Skeletal muscle tissue (tissue), 4 donors: ENCODE results near the gene ZNF608. TPM values are rescaled to one million over a fixed set of nuclear protein-coding genes. Genes with fewer than 3 reads are reported as not detected.

ENCODE experiments used
- H3K27ac ChIP-seq: one replicate; pipeline ENCODE4 v1.7.0; 2013; ENCODE audit warnings: mild to moderate bottlenecking, low read depth, low read length, inconsistent platforms
- H3K27me3 ChIP-seq, 3 donors: one replicate each; pipeline ENCODE4 v1.7.0; 2013; ENCODE audit warnings: low read length in 3 of 3; ENCODE audit not compliant: control insufficient read depth in 3 of 3, insufficient read depth in 3 of 3
- H3K36me3 ChIP-seq, 3 donors: one replicate each; pipeline ENCODE4 v1.7.0; 2013; ENCODE audit warnings: low read length in 3 of 3; ENCODE audit not compliant: control insufficient read depth in 3 of 3, insufficient read depth in 3 of 3
- H3K4me1 ChIP-seq, 3 donors: one replicate each; pipeline ENCODE4 v1.7.0; 2013; ENCODE audit warnings: low read length in 3 of 3, mild to moderate bottlenecking in 3 of 3; ENCODE audit not compliant: control insufficient read depth in 3 of 3, insufficient read depth in 3 of 3
- H3K4me3 ChIP-seq, 3 donors: one replicate each; pipeline ENCODE4 v1.7.0; 2013; ENCODE audit warnings: low read length in 3 of 3
- H3K9ac ChIP-seq, 3 donors: one replicate each; pipeline ENCODE4 v1.7.0; 2013; ENCODE audit warnings: low read length in 3 of 3, mild to moderate bottlenecking in 3 of 3, moderate library complexity in 2 of 3, low read depth in 1 of 3
- H3K9me3 ChIP-seq, 3 donors: one replicate each; pipeline ENCODE4 v1.7.0; 2013; ENCODE audit warnings: low read length in 3 of 3; ENCODE audit not compliant: control insufficient read depth in 3 of 3
- total RNA-seq: library from RNA; depleted of rRNA; stranded (reverse); fragments of >200 nt; gene quantifications from one replicate; pipeline ENCODE4 v1.2.3, GENCODE V29; 2014
- donor health status: Osteomylitis.

The ZNF608 gene
- total RNA-seq, 1 donor from 2014 or later, result 31.3 TPM

GRCh38 chr5:124738681-124739633, 7.5 kb downstream of the ZNF608 start:
- Histone ChIP-seq H3K27me3 (no peaks in the 10 kb centered on the region), H3K9me3 (no peaks in the 10 kb centered on the region), H3K27ac (no peak overlapping the region), H3K9ac (no peak overlapping the region), H3K4me3 (peak overlapping the region in 1 of 3 donors; percentile 2), H3K4me1 (peaks cover 34 to 51% (median 47%) of the 10 kb centered on the region in 3 donors), H3K36me3 (no peaks in the 10 kb centered on the region)

- no peak overlapping the region for H3K4me3 ChIP-seq
- no peaks in the 10 kb centered on the region for H3K36me3 ChIP-seq
- no peaks in the 10 kb centered on the region for H3K27me3 ChIP-seq
- peaks cover 26 to 38% (median 37%) of the 10 kb centered on the region in 3 donors for H3K4me1 ChIP-seq
- H3K9ac ChIP-seq, result no peak overlapping the region
- H3K27ac ChIP-seq, result no peak overlapping the region
- no peaks in the 10 kb centered on the region for H3K9me3 ChIP-seq
These were observed 8.8 kb downstream of the ZNF608 start for GRCh38 chr5:124737651-124738050.

GRCh38 chr5:124736805-124737188, 9.6 kb downstream of the ZNF608 start:
- H3K36me3 ChIP-seq, result no peaks in the 10 kb centered on the region
- peak overlapping the region; percentile 36 for H3K27ac ChIP-seq
- H3K27me3 ChIP-seq, result no peaks in the 10 kb centered on the region
- no peaks in the 10 kb centered on the region for H3K9me3 ChIP-seq
- H3K9ac ChIP-seq, result no peak overlapping the region
- H3K4me3 ChIP-seq, result no peak overlapping the region
- H3K4me1 ChIP-seq, result peaks cover 21 to 32% (median 31%) of the 10 kb centered on the region in 3 donors

- H3K4me1 ChIP-seq, result peaks cover 16 to 29% (median 26%) of the 10 kb centered on the region in 3 donors
- H3K9ac ChIP-seq, result peak overlapping the region in 1 of 3 donors; percentile 32
These were observed 10.2 kb downstream of the ZNF608 start for GRCh38 chr5:124736082-124736804.

GRCh38 chr5:124735169-124735858, 11.1 kb downstream of the ZNF608 start:
- Histone ChIP-seq H3K27ac (peak overlapping the region; percentile 36), H3K9ac (peak overlapping the region in 2 of 3 donors; percentile 27 to 32)

More at GRCh38 chr5:124736082-124736804, 10.2 kb downstream of the ZNF608 start:
- peak overlapping the region in 2 of 3 donors; percentile 48 to 62 for H3K4me3 ChIP-seq
- peak overlapping the region; percentile 36 for H3K27ac ChIP-seq
- H3K27me3 ChIP-seq, result no peaks in the 10 kb centered on the region
- H3K9me3 ChIP-seq, result no peaks in the 10 kb centered on the region
- no peaks in the 10 kb centered on the region for H3K36me3 ChIP-seq

GRCh38 chr5:124734574-124735168, 11.8 kb downstream of the ZNF608 start:
- Histone ChIP-seq H3K9me3 (no peaks in the 10 kb centered on the region), H3K4me1 (peaks cover 16 to 21% (median 20%) of the 10 kb centered on the region in 3 donors), H3K27ac (no peak overlapping the region), H3K4me3 (peak overlapping the region; percentile 48 to 62 (median 60)), H3K9ac (peak overlapping the region in 1 of 3 donors; percentile 27), H3K36me3 (no peaks in the 10 kb centered on the region), H3K27me3 (no peaks in the 10 kb centered on the region)

More at GRCh38 chr5:124735169-124735858, 11.1 kb downstream of the ZNF608 start:
- peak overlapping the region; percentile 48 to 62 (median 60) for H3K4me3 ChIP-seq
- no peaks in the 10 kb centered on the region for H3K27me3 ChIP-seq
- no peaks in the 10 kb centered on the region for H3K9me3 ChIP-seq
- H3K36me3 ChIP-seq, result no peaks in the 10 kb centered on the region
- peaks cover 16 to 25% (median 22%) of the 10 kb centered on the region in 3 donors for H3K4me1 ChIP-seq

GRCh38 chr5:124733329-124733650, 13.1 kb downstream of the ZNF608 start:
- no peak overlapping the region for H3K27ac ChIP-seq
- no peaks in the 10 kb centered on the region for H3K36me3 ChIP-seq
- H3K4me3 ChIP-seq, result no peak overlapping the region
- H3K9me3 ChIP-seq, result no peaks in the 10 kb centered on the region
- no peak overlapping the region for H3K9ac ChIP-seq
- peaks cover 11 to 17% (median 12%) of the 10 kb centered on the region in 3 donors for H3K4me1 ChIP-seq
- no peaks in the 10 kb centered on the region for H3K27me3 ChIP-seq

GRCh38 chr5:124732428-124733328, 13.8 kb downstream of the ZNF608 start:
- H3K4me1 ChIP-seq, result peaks cover 6 to 17% (median 12%) of the 10 kb centered on the region in 3 donors

More at GRCh38 chr5:124732428-124733328, 13.8 kb downstream of the ZNF608 start:
- no peak overlapping the region for H3K27ac ChIP-seq
- no peaks in the 10 kb centered on the region for H3K36me3 ChIP-seq
- no peak overlapping the region for H3K9ac ChIP-seq
- H3K9me3 ChIP-seq, result no peaks in the 10 kb centered on the region
- H3K4me3 ChIP-seq, result no peak overlapping the region
- no peaks in the 10 kb centered on the region for H3K27me3 ChIP-seq
